HepG2 (cell line): ENCODE results near the gene MYADML2. TPM values are rescaled to one million over a fixed set of nuclear protein-coding genes. Genes with fewer than 3 reads are reported as not detected.

Source experiments
- BCLAF1 ChIP-seq: fragments of 450-650 bp; IDR thresholded peaks from 2 replicates; pipeline ENCODE4 v1.6.1; 2017; ENCODE audit warnings: mild to moderate bottlenecking
- DRAP1 ChIP-seq: IDR thresholded peaks from 2 replicates; pipeline ENCODE4 v1.6.1; 2016; ENCODE audit warnings: missing genetic modification reagents, missing compliant biosample characterization
- FOXO4 ChIP-seq: sonication (generic); formaldehyde crosslinking; conservative IDR thresholded peaks from 2 replicates; pipeline ENCODE4 v1.8.1; 2023; ENCODE audit warnings: missing genetic modification reagents
- GZF1 ChIP-seq: sonication (generic); formaldehyde crosslinking; IDR thresholded peaks from 2 replicates; pipeline ENCODE4 v1.5.1; 2020; ENCODE audit warnings: mild to moderate bottlenecking, missing genetic modification reagents
- HNF1B ChIP-seq: sonication (generic); formaldehyde crosslinking; IDR thresholded peaks from 2 replicates; pipeline ENCODE4 v1.5.1; 2020; ENCODE audit warnings: mild to moderate bottlenecking, moderate library complexity, missing genetic modification reagents
- HNRNPUL1 ChIP-seq: fragments of 200-400 bp; formaldehyde crosslinking; IDR thresholded peaks from 2 replicates; pipeline ENCODE4 v1.6.1; 2017; ENCODE audit warnings: low read depth, mild to moderate bottlenecking, low read length, moderate library complexity
- NFE2L2 ChIP-seq: fragments of 150-350 bp; IDR thresholded peaks from 2 replicates; pipeline ENCODE4 v1.6.1; 2014; ENCODE audit warnings: low read length
- PAF1 ChIP-seq: IDR thresholded peaks from 2 replicates; pipeline ENCODE4 v1.6.1; 2016; ENCODE audit warnings: missing genetic modification reagents, missing compliant biosample characterization
- PAX8 ChIP-seq: sonication (generic); formaldehyde crosslinking; IDR thresholded peaks from 2 replicates; pipeline ENCODE4 v1.8.0; 2022; ENCODE audit warnings: mild to moderate bottlenecking, missing genetic modification reagents, borderline replicate concordance
- POLR2AphosphoS5 ChIP-seq: IDR thresholded peaks from 2 replicates; pipeline ENCODE4 v1.6.1; 2012; ENCODE audit warnings: low read depth, low read length
- RXRA ChIP-seq: sonication (generic); formaldehyde crosslinking; IDR thresholded peaks from 2 replicates; pipeline ENCODE4 v1.5.1; 2020; ENCODE audit warnings: missing genetic modification reagents
- SKIL ChIP-seq: sonication (generic); formaldehyde crosslinking; IDR thresholded peaks from 2 replicates; pipeline ENCODE4 v1.8.0; 2022; ENCODE audit warnings: missing genetic modification reagents, mild to moderate bottlenecking, moderate library complexity, borderline replicate concordance
- ZKSCAN5 ChIP-seq: sonication (generic); formaldehyde crosslinking; IDR thresholded peaks from 2 replicates; pipeline ENCODE4 v1.5.1; 2020; ENCODE audit warnings: mild to moderate bottlenecking, missing genetic modification reagents
- ZNF138 ChIP-seq: sonication (generic); formaldehyde crosslinking; IDR thresholded peaks from 2 replicates; pipeline ENCODE4 v1.5.0; 2020; ENCODE audit warnings: mild to moderate bottlenecking, low read depth, missing genetic modification reagents
- ZNF275 ChIP-seq: sonication (generic); formaldehyde crosslinking; IDR thresholded peaks from 2 replicates; pipeline ENCODE4 v1.8.0; 2022; ENCODE audit warnings: missing genetic modification reagents, mild to moderate bottlenecking, inconsistent platforms, borderline replicate concordance
- ZNF34 ChIP-seq: sonication (generic); formaldehyde crosslinking; IDR thresholded peaks from 2 replicates; pipeline ENCODE4 v1.4.0; 2020; ENCODE audit warnings: mild to moderate bottlenecking, missing genetic modification reagents, borderline replicate concordance
- ZNF616 ChIP-seq: sonication (generic); formaldehyde crosslinking; IDR thresholded peaks from 2 replicates; pipeline ENCODE4 v1.5.0; 2020; ENCODE audit warnings: low read depth, mild to moderate bottlenecking, missing genetic modification reagents
- ZNF674 ChIP-seq: sonication (generic); formaldehyde crosslinking; IDR thresholded peaks from 2 replicates; pipeline ENCODE4 v1.5.0; 2020; ENCODE audit warnings: low read depth, mild to moderate bottlenecking, missing genetic modification reagents
- ZSCAN21 ChIP-seq: sonication (generic); formaldehyde crosslinking; IDR thresholded peaks from 2 replicates; pipeline ENCODE4 v1.8.0; 2022; ENCODE audit warnings: mild to moderate bottlenecking, missing genetic modification reagents, moderate library complexity, borderline replicate concordance
- polyA plus RNA-seq, 8 experiments: library from polyadenylated mRNA; depleted of rRNA in 3 of 8; stranded (reverse) in 7 of 8; unstranded in 1 of 8; fragments of >200 nt; fragmentation: Illumina TruSeq in 4 of 8; extraction: Trizol in 4 of 8; gene quantifications; 2 replicates each; pipeline versions ENCODE4 v1.2.1 to v1.2.3, GENCODE V29; 2011 to 2016; ENCODE audit warnings: low read depth in 4 of 8, missing spikeins in 1 of 8, mixed read lengths in 1 of 8; ENCODE audit not compliant: insufficient read depth in 1 of 8
- total RNA-seq, 5 experiments: library from RNA; depleted of rRNA; stranded (reverse); fragments of >200 nt; fragmentation: Illumina TruSeq; extraction: Trizol; gene quantifications; 2 replicates each; pipeline ENCODE4 v1.2.3, GENCODE V29; 2016; ENCODE audit warnings: low read depth in 1 of 5

The MYADML2 gene
- total and polyA plus RNA-seq, 2 of the 13 experiments (the other 11 are each of a cell fraction or from before 2014, with no cell fraction given), result not detected

- no peak for TF ChIP-seq BCLAF1
- no peak for TF ChIP-seq ZSCAN21 (CRISPR knock-in tag)
- no peak for TF ChIP-seq PAF1 (CRISPR knock-in tag)
- no peak for TF ChIP-seq ZNF616 (CRISPR knock-in tag)
- no peak for TF ChIP-seq POLR2AphosphoS5
- no peak for TF ChIP-seq ZNF138 (CRISPR knock-in tag)
- no peak for TF ChIP-seq ZNF275 (CRISPR knock-in tag)
- TF ChIP-seq PAX8, result no peak
- TF ChIP-seq DRAP1 (CRISPR knock-in tag), result no peak
- TF ChIP-seq ZNF674, result no peak
- TF ChIP-seq HNRNPUL1, result no peak
- TF ChIP-seq SKIL (CRISPR knock-in tag), result no peak
- no peak for TF ChIP-seq FOXO4 (CRISPR knock-in tag)
- TF ChIP-seq GZF1 (CRISPR knock-in tag), result 0 out of 2 replicates have a peak, but pooled peaks have one; percentile 67
- no peak for TF ChIP-seq ZNF34
- TF ChIP-seq ZKSCAN5 (CRISPR knock-in tag), result no peak
- TF ChIP-seq NFE2L2, result no peak
- no peak for TF ChIP-seq HNF1B
- TF ChIP-seq RXRA (CRISPR knock-in tag), result peak; percentile 52; the same call in 1 of the 2 replicates
Observed at GRCh38 chr17:81890447-81891302, 56.4 kb downstream of the MYADML2 start (continued).
